Esophagus squamous epithelium (tissue), 4 donors: ENCODE measurements around the gene TRIM58.

ENCODE experiments used
- POLR2A ChIP-seq, 4 donors: fragments of 450-650 bp; IDR thresholded peaks; one replicate each; pipeline ENCODE4 v1.6.1; 2017; ENCODE audit warnings: antibody characterized with exemption in 4 of 4, mild to moderate bottlenecking in 4 of 4, moderate library complexity in 3 of 4
- TF ChIP-seq, protein P1 (sequence below), 6 experiments: fragments of 450-650 bp in 4 of 6; fragments of 200-600 bp in 2 of 6; sonication (generic) in 2 of 6; IDR thresholded peaks; one replicate each; pipeline ENCODE4 v1.5.1; 2016 to 2019; ENCODE audit warnings: antibody characterized with exemption in 6 of 6, mild to moderate bottlenecking in 4 of 6, moderate library complexity in 4 of 6

GRCh38 chr1:247908766-247909165 lies 51.8 kb downstream of the TRIM58 start:
- TF ChIP-seq, protein P1, sequence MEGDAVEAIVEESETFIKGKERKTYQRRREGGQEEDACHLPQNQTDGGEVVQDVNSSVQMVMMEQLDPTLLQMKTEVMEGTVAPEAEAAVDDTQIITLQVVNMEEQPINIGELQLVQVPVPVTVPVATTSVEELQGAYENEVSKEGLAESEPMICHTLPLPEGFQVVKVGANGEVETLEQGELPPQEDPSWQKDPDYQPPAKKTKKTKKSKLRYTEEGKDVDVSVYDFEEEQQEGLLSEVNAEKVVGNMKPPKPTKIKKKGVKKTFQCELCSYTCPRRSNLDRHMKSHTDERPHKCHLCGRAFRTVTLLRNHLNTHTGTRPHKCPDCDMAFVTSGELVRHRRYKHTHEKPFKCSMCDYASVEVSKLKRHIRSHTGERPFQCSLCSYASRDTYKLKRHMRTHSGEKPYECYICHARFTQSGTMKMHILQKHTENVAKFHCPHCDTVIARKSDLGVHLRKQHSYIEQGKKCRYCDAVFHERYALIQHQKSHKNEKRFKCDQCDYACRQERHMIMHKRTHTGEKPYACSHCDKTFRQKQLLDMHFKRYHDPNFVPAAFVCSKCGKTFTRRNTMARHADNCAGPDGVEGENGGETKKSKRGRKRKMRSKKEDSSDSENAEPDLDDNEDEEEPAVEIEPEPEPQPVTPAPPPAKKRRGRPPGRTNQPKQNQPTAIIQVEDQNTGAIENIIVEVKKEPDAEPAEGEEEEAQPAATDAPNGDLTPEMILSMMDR (IDR thresholded peaks at IDR 0.05) = no peak
- TF ChIP-seq POLR2A (IDR thresholded peaks at IDR 0.05) = no peak
